DMS79 treated with DMSO at 0.1 percent for 48 hours (cell line): ENCODE results near the gene MTFMT.

Experiments
- DNase-seq: peaks from one replicate; lab custom pipeline; 2025; lab: John Stamatoyannopoulos, UW

The MTFMT gene

GRCh38 chr15:64987136-64987535 is 42.3 kb downstream of the MTFMT start:
- no peak for DNase-seq

DNA sequence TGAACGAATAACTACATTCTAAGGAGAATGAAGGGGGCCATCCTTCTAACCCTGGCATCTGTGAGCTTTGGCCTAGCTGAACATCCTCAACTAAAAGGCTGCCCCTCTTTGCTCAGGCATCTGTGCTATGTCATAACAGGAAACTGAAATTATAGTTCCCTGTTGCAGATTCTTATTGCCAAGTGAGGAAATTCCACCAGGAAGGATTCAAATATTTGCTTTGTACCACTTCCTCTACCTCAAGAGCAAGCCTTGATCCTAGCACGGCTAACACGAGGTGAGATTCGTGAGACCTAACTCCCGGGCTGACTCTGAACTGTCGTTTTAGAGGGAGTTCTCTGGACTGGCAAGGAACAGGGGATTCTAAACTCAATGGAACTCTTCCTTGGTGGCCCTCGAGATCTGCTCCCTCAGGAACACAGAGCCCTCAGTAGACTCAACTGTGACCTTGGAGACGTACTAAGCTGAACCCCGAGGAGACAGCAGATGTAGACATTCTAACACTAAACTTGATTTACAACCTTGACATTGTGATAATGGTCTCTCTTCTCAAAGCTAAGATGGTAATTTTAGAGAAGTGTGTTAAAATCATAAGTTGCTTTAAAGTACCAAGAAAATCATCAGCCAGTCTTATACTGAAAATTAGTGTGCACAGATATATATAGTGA is 43.9 kb downstream of the MTFMT start:
- no peak for DNase-seq

DNA sequence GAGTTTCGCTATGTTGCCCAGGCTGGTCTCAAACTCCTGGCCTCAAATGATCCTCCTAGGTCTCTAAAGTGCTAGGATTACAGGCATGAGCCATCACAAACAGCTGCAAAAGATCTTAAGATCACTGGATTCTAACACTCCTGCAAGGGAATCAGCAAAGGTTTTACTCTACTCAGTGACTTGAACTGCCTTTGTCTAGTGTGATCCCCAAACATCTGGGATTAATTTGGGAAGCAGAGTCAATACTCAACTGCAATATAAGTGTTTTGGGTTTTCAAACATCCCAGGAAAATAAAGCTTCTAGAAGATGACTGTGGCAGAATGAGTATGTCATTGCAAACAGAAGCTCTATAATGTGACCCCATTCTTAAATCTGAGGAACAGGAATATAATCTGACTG is 47.0 kb downstream of the MTFMT start:
- DNase-seq, result no peak

- no peak for DNase-seq
Observed at GRCh38 chr15:64981812-64982431, 47.5 kb downstream of the MTFMT start.

DNA sequence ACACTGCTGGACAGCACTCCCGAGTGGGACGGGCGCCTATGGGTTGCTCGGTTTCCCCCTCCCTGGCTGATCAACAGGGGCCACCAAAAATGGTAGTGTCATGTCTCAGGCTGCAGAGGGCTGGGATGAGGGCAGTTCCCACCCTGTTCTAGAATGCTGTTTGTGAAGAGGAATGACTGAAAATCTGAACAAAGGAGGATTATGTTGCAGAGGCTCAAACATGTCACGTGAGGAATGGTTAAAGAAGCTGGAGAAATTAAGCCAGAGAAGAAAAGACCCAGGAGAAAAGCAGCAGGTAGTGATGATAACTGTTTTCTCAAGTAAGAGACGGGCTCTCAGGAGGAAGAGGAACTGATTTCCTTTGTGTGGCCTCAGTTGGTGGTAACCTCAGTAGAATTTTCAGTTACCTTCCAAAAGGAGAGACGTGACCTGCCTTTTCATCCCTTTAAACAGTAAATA is 50.2 kb downstream of the MTFMT start:
- DNase-seq, result no peak

DNA sequence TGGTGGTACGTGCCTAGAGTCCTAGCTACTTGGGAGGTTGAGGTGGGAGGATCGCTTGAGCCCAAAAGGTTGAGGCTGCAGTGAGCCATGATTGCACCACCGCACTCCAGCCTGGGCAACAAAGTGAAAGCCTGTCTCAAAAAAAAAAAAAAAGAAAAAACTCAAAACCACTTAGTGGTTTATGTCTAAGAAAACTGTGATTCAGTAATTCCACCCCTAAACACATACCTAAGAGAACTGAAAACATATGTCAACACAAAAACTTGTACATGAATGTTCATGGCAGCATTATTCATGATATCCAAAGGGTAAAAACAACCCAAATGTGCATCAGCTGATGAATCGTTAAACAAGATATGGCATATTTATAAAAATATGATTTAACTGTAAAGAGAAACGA is 54.0 kb downstream of the MTFMT start:
- DNase-seq, result no peak

DNA sequence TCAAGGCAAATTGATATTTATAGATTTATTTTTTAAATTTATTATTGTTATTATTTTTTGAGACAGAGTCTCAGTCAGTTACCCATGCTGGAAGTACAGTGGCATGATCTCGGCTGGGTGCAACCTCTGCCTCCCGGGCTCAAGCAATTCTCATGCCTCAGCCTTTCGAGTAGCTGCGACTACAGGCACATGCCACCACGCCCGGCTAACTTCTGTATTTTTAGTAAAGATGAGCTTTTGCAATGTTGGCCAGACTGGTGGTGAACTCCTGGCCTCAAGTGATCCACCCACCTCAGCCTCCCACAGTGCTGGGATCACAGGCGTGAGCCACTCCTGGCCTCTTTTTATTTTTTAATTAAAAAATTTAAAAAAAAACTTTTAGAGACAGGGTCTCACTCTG is 58.7 kb downstream of the MTFMT start:
- DNase-seq, result no peak

DNA sequence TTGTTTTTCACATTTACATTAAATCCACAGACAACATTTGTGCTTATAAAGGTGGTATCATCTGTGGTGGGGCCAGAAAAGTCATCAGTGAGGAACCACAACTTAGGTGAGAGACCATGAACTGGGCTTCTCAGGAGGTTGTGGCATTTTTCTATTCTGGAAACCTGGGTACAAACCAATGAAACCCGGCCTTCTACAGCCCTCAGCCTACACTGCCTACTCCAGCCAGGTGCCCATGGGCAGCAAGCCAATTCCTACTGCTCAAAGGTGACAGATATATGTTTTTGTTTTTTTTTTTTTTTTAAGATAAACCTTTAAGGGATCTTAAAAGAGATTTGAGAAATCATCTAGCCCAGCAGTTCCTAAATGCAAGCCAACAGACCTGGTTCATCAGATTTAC is 60.0 kb downstream of the MTFMT start:
- DNase-seq, result no peak

GRCh38 chr15:64961013-64961412 is 68.4 kb downstream of the MTFMT start:
- no peak for DNase-seq

- no peak for DNase-seq
Observed at GRCh38 chr15:64960153-64960552, 69.3 kb downstream of the MTFMT start.

- no peak for DNase-seq
Observed at GRCh38 chr15:64959128-64959527, 70.3 kb downstream of the MTFMT start.

DNA sequence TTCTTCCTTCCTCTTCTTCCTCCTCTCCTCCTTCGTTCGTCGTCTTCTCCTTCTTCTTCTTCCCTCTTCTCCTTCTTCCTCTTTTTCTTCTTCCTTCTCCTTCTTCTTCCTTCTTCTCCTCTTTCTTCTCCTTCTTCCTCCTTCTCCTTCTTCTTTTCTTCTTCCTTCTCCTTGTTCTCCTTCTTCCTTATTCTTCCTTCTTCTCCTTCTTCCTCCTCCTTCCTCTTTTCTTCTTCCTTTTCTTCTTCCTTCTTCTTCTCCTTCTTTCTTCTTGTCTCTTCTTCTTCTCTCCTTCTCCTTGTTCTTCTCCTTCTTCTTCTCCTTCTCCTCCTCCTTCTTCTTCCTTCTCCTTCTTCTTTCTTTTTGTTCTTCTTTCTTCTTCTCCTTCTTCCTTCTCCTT is 75.0 kb downstream of the MTFMT start:
- DNase-seq, result no peak

- no peak for DNase-seq
Observed at GRCh38 chr15:64951777-64952418, 77.5 kb downstream of the MTFMT start.
